Measurements from ENCODE around the gene SEC31A. TPM values are rescaled to one million over a fixed set of nuclear protein-coding genes. Genes with fewer than 3 reads are reported as not detected.

SEC31A gene
- total RNA-seq, 1 experiment from 2014 or later = 137 TPM

DNA sequence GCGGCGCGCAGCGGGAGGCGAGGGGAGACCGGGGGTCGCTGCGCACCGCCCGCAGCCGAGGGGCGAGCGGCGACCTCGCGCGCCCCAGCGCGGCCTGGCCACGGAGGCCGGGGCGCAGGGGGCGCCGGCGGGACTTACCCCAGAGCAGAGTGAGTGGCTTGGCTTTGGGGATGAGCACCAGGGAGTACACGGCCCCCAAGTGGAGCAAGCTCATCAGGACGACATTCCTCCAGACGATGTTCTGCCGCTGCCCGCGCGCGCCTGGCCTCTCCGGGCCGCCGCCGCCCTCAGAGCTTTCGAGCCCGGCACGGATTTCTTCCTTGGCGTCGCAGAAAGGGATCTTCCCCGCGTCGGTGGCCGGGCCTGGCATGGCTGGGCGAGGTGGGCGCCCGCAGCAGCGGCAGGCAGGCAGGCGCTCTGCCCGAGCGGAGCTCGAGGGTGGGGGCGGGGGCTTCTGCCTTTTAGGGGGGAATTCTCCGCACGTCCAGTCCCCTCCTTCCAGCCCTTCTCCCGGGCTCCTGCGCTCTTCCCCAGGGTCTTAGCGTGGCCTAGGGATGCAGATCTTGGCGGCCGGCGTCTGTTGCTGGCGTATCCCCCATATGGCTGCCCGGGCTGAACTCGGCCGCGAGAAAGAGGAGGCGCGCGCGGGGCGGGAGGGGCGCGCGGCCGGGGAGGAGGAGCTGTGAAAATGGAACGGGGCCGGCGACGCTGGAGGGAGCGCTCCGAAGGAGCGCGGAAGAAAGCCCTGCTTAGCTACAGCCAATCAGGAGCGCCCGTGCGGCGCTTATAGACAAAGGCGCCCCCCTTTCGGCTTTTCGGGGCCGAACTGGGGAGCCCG lies 92.6 kb downstream of the SEC31A start, which contains the start of gene SCD5:
Gene SCD5, minus strand, starts transcription at position 629 of the 838 bp plus-strand sequence. Its CDS starts 259 bp downstream, at position 370.
- Mint-ChIP-seq H3K4me1 (peaks cover 24% of the 10 kb centered on the region), H3K9me3 (no peaks in the 10 kb centered on the region), H3K27me3 (ENCODE audit: low read depth) (peaks cover 94% of the 10 kb centered on the region), H3K36me3 (no peaks in the 10 kb centered on the region), H3K27ac (no peak within 1 kb of the TSS), H3K4me3 (peak within 1 kb of the TSS; percentile 86)
- CTCF ChIA-PET = interaction anchor here (0.8 to 3.8 kb wide), 15 partner anchors 12 to 513 kb away, joined by 3 to 17 read pairs (median 4); no protein-coding TSS in a partner anchor
- no peak for TF ChIP-seq AFF4 (CRISPR knock-in tag; IDR thresholded peaks at IDR 0.05; ENCODE audit: borderline replicate concordance)
- no peak for TF ChIP-seq ZSCAN18 (CRISPR knock-in tag; IDR thresholded peaks at IDR 0.05)
- 0 out of 2 replicates have a peak, but pooled peaks have one; percentile 24 for TF ChIP-seq NFYB (CRISPR knock-in tag; conservative IDR thresholded peaks at IDR 0.05; ENCODE audit: low read depth)
- TF ChIP-seq ZNF425 (CRISPR knock-in tag; conservative IDR thresholded peaks at IDR 0.05) = no peak
- TF ChIP-seq, protein P1, sequence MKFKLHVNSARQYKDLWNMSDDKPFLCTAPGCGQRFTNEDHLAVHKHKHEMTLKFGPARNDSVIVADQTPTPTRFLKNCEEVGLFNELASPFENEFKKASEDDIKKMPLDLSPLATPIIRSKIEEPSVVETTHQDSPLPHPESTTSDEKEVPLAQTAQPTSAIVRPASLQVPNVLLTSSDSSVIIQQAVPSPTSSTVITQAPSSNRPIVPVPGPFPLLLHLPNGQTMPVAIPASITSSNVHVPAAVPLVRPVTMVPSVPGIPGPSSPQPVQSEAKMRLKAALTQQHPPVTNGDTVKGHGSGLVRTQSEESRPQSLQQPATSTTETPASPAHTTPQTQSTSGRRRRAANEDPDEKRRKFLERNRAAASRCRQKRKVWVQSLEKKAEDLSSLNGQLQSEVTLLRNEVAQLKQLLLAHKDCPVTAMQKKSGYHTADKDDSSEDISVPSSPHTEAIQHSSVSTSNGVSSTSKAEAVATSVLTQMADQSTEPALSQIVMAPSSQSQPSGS (CRISPR knock-in tag; IDR thresholded peaks at IDR 0.05; ENCODE audit: borderline replicate concordance, low read depth) = no peak
- no peak for TF ChIP-seq NR2C2 (CRISPR knock-in tag; IDR thresholded peaks at IDR 0.05)
- TF ChIP-seq ETV6 (CRISPR knock-in tag; IDR thresholded peaks at IDR 0.05) = no peak
- TF ChIP-seq, protein P2, sequence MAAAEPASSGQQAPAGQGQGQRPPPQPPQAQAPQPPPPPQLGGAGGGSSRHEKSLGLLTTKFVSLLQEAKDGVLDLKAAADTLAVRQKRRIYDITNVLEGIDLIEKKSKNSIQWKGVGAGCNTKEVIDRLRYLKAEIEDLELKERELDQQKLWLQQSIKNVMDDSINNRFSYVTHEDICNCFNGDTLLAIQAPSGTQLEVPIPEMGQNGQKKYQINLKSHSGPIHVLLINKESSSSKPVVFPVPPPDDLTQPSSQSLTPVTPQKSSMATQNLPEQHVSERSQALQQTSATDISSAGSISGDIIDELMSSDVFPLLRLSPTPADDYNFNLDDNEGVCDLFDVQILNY (CRISPR knock-in tag; IDR thresholded peaks at IDR 0.05) = peak; percentile 16; the same call in 1 of the 2 replicates
- no peak for TF ChIP-seq NR3C1 (CRISPR knock-in tag; conservative IDR thresholded peaks at IDR 0.05; ENCODE audit: low read depth)
- TF ChIP-seq, protein P3, sequence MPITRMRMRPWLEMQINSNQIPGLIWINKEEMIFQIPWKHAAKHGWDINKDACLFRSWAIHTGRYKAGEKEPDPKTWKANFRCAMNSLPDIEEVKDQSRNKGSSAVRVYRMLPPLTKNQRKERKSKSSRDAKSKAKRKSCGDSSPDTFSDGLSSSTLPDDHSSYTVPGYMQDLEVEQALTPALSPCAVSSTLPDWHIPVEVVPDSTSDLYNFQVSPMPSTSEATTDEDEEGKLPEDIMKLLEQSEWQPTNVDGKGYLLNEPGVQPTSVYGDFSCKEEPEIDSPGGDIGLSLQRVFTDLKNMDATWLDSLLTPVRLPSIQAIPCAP (CRISPR knock-in tag; IDR thresholded peaks at IDR 0.05) = no peak
- peak; percentile 75 for ATAC-seq
- POLR2A ChIA-PET = interaction anchor here (0.8 to 2.7 kb wide), 3 partner anchors 14 to 424 kb away, joined by 3 to 7 read pairs (median 5); partner anchors contain the start of gene HNRNPD
- DNase-seq (ENCODE audit: low spot score) = peak; percentile 60
